Left renal pelvis (tissue), 4 donors: ENCODE data around the gene CDH23. TPM values are rescaled to one million over a fixed set of nuclear protein-coding genes. Genes with fewer than 3 reads are reported as not detected.

Experiments used
- DNase-seq, 4 donors: peaks; one replicate each; pipeline ENCODE4 v3.0.0-alpha.2; 2013; ENCODE audit warnings: low read depth in 4 of 4, low spot score in 3 of 4
- polyA plus RNA-seq, 4 donors: library from polyadenylated mRNA; unstranded; fragments of 120-200 nt; gene quantifications; one replicate each; pipeline ENCODE4 v1.2.1, GENCODE V29; 2013; ENCODE audit not compliant: insufficient read length in 4 of 4

CDH23 gene
- polyA plus RNA-seq, 4 donors, result 1.5 to 28.3 (median 2.7) TPM

GRCh38 chr10:71694039-71694501, 297.4 kb downstream of the CDH23 start:
- no peak for DNase-seq

DNA sequence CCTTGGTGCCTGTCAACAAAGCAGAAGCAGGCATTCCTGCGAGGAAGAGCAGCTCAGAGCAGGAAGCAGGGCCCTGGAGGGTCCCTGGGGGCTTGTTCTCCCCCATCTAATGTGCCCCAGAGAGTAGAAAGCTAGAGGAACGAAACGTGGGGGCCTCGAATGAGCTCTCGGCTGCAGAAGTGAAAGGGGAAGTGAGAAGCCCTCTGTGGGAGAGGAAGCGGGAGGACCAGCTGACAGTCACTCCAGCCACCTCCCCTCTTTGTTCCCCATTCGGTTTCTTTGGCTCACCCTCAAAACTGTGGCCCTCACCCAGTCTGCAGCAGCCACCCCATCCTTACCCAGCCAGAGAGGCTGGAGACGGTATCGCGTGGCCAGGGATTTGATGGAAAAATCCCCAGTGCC, 297.8 kb downstream of the CDH23 start:
- no peak for DNase-seq

- DNase-seq, result no peak
Observed at GRCh38 chr10:71695502-71696476, 299.1 kb downstream of the CDH23 start.

DNA sequence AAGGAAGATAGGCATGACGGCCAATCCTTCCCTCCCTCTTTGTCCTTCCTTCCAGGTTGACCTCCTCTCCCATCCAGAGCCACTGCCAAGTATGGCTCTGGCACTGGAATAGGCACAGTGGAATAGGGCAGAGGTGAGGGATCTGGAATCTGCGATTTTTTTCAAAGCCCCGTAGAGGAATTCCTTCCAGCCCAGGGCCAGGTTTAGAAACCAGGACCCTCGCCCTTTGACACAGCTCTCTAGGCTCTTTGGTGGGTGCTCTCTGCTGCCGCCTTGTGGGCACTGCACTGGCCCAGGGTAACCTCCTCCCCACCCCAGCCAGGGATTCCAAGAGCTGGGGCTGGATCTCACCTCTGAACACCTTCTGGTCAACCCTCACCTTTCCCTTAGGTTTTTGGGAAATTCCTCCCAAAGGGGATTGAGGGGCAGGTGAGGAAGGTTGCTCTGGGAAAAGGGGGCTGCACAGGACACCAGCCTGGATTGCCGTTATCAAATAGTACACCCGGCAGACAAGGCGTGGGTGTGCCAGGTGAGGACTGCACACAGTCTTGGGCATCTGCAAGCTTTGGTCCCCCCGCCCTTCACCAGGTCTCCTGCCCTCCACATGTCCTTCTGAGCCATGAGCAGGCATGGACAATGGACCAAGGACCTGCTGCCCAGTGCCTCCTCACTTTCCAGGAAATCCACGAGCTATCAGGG, 300.1 kb downstream of the CDH23 start:
- DNase-seq, result no peak

- DNase-seq, result no peak
Observed at GRCh38 chr10:71697938-71698709, 301.4 kb downstream of the CDH23 start.

DNA sequence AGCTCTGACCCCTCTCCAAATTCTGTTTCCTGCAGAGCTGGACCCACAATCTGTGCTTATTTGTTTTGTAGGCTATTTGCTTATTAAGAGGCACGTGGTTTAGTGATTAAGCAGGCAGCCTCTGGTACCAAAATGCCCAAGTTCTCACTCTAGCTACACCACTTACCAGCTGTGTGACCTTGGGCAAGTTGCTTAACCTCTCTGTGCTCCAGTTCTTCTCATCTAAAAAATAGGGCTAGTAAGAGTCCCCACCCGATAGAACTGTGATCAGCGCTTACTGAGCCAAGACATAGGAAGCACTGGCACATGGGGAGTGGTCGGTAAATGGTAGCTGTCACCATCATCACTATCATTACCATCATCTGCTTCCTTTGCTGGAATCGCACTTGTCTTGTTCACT, 302.0 kb downstream of the CDH23 start:
- DNase-seq, result no peak

DNA sequence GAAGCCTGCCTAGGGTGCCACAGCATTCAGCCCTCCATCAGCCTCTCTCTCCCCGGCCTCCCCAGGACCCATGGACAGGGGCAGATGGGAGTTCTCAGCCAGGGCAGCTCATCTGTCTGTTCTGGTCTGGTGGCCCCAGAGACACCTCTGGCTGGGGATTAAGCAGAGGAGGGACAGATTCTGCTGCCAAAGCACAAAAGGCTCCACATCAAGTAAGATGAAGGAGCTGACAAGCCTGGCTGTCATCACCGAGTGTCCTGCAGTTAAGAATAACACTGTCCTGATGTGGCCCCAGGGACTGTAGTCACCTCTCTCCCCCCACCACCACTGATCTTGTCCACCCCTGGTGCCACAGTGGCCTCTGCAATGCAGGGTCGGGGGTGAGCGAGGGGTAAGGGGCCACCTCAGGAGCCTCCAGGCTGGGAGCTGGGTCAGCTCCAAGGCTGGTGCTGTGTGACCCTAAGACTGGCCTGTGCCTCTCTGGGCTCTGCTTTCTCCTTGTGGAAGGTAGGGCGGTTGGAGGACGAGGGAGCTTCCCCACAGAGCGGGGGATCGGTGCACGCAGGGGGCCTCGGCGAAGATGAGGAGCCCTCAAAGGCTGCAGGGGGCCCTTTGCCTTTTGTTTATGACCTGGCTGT, 304.1 kb downstream of the CDH23 start:
- DNase-seq, result no peak

DNA sequence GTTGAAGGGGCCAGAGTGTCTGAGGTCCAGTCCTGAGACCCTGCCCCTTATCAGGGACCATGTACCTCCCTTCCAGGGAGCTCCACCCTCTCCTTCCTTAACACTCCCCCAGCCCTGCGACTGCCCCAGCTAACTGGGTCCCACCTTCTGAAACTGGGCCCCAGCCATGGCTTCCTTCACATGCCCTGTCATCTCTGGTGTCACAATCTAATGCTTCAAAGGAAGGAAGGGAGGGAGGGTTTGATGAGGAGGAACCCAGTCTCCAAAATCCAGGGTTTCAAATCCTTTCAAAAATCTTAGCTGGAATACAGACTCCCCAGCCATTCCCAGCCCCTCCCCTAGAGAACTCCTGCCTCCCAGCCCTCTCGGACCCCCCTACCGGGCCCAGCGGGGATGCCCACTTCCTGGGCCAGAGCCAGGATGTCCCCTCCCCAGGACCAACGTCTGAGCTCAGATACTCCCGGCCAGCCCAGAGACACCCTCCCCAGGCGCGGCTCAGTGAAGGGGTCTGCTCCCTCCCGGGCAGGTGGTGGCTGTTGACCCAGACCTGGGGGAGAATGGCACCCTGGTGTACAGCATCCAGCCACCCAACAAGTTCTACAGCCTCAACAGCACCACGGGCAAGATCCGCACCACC, 304.9 kb downstream of the CDH23 start:
- no peak for DNase-seq

GRCh38 chr10:71703577-71703976, 306.9 kb downstream of the CDH23 start:
- DNase-seq, result no peak

GRCh38 chr10:71704816-71705215, 308.1 kb downstream of the CDH23 start:
- no peak for DNase-seq

DNA sequence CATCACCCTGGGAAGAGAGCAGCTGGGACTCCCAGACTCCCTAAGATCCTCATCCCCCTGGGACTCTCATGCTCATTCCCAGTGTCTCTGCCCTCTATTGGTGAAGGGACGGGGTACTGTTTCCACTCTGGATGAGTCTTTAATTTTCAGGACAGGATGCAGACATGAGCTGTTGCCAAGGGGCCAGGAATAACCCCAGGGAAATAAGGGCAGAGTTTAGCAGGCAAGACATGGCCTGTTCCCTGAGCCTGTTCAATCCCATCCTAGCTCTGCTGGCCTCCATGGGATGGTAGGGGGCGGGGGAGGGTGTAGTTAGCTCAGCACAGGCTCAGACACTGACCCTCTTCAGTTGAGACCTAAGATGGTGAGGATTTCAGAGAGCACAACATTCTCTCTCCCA, 308.9 kb downstream of the CDH23 start:
- no peak for DNase-seq

GRCh38 chr10:71706216-71707121, 309.7 kb downstream of the CDH23 start:
- DNase-seq, result no peak

DNA sequence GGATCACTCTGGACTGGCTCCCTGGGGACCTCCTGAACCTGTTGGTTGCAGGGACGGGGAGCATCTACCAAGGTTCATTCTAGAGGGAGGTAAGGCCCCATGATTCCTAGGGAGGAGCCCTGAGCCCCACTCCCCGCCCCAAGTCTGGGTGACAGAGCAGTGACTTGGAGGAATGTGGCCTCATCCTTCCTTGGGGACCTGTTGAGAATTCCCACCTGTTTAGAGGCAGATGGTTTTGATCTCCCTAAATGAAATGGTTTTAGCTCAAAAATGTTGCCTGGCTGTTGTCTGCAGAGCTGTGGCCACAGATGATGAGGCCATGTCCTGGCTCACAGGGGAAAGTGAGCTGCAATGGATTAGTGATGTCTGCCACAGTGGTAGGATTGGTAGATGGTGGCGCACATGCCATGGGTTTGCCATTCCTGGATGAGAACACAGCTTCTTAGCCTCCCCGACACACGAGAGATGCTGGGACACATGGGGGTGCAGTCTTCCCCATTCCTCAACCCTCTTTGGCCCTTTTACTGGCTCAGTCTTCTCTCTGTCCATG, 310.6 kb downstream of the CDH23 start:
- no peak for DNase-seq

- no peak for DNase-seq
Observed at GRCh38 chr10:71708301-71708703, 311.6 kb downstream of the CDH23 start.

- DNase-seq, result no peak
Observed at GRCh38 chr10:71708897-71709882, 312.5 kb downstream of the CDH23 start.

- DNase-seq, result no peak
Observed at GRCh38 chr10:71710519-71710918, 313.8 kb downstream of the CDH23 start.

DNA sequence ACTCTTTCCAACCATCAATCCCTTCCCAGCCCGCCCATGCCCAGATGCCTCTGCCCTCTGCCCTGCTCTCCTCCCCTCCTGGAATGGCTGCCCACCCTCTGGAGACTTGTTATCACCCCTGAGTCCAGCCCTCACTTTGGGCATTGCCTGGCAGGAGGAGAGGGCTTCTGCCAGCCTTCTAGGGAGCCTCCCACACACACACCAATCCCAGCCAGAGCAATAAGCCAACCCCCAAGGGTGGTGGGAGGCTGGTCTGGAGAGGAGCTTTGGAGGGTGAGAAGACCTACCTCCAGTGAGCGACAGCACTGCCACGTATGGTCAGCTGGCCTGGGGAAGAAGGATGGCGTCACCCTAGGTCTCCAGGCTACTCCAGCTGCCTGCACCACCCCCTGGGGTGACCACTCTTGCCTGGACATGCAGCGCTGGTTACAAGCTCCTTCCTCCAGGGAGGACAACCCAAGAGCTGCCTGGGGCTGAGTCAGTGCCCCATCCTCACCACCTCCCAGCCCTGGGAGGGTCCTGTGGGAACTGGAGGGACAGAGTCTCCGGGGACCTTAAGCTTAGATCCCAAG, 314.4 kb downstream of the CDH23 start:
- DNase-seq, result no peak
